ENCODE measurements around the gene DCUN1D1. TPM values are rescaled to one million over a fixed set of nuclear protein-coding genes. Genes with fewer than 3 reads are reported as not detected.
A peak's percentile ranks its signal among the peaks of the same experiment; 100 is the strongest.

The DCUN1D1 gene
- total RNA-seq, 1 experiment from 2014 or later: 71.7 TPM

- Mint-ChIP-seq H3K4me1 (peaks cover 17 to 24% of the 10 kb centered on the region in 2 experiments), H3K27me3 (ENCODE audit: low read depth) (no peaks in the 10 kb centered on the region), H3K9me3 (peaks cover 0 to 9% of the 10 kb centered on the region in 2 experiments; a peak in 3 of 5 replicates), H3K4me3 (no peak overlapping the region), H3K27ac (peak overlapping the region; percentile 32 to 92 (median 68); a peak in 5 of 7 replicates), H3K36me3 (ENCODE audit: insufficient read depth in 1 of 3, low read depth in 3 of 3) (peaks cover 3 to 6% (median 5%) of the 10 kb centered on the region in 3 experiments; a peak in 3 of 7 replicates)
- no peak overlapping the region for H2BK120ac ChIP-seq (ENCODE audit: low read depth, low read length, poor library complexity, severe bottlenecking)
- H4K20me1 ChIP-seq (ENCODE audit: control insufficient read depth, insufficient read depth, insufficient read length): no peaks in the 10 kb centered on the region
- TF ChIP-seq, protein P1, sequence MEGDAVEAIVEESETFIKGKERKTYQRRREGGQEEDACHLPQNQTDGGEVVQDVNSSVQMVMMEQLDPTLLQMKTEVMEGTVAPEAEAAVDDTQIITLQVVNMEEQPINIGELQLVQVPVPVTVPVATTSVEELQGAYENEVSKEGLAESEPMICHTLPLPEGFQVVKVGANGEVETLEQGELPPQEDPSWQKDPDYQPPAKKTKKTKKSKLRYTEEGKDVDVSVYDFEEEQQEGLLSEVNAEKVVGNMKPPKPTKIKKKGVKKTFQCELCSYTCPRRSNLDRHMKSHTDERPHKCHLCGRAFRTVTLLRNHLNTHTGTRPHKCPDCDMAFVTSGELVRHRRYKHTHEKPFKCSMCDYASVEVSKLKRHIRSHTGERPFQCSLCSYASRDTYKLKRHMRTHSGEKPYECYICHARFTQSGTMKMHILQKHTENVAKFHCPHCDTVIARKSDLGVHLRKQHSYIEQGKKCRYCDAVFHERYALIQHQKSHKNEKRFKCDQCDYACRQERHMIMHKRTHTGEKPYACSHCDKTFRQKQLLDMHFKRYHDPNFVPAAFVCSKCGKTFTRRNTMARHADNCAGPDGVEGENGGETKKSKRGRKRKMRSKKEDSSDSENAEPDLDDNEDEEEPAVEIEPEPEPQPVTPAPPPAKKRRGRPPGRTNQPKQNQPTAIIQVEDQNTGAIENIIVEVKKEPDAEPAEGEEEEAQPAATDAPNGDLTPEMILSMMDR (conservative IDR thresholded peaks at IDR 0.05): no peak
- H3K9ac ChIP-seq (ENCODE audit: extremely low read depth, insufficient read length, low read length): no peak overlapping the region
- H3K4me1 ChIP-seq (ENCODE audit: insufficient read depth, low read length): no peaks in the 10 kb centered on the region; the same call in 1 of the 2 replicates
- no peak overlapping the region for H3K27ac ChIP-seq (ENCODE audit: insufficient read length, low read depth, low read length)
- no peaks in the 10 kb centered on the region for H3K27me3 ChIP-seq (ENCODE audit: insufficient read depth, low read length)
- no peaks in the 10 kb centered on the region for H3K79me1 ChIP-seq (ENCODE audit: insufficient read depth, low read depth, low read length, poor library complexity, severe bottlenecking)
- H3K23me2 ChIP-seq (ENCODE audit: insufficient read length, low read depth, low read length, poor library complexity, severe bottlenecking): no peaks in the 10 kb centered on the region
- H3K4me2 ChIP-seq (ENCODE audit: insufficient read depth, insufficient read length, low read length): no peak overlapping the region
- WGBS (ENCODE audit: extremely low coverage, insufficient read length, low lambda C conversion rate): no CpG with 5 or more reads among the region's 4 CpGs
- DNase-seq: no peak
- no peak overlapping the region for H2BK15ac ChIP-seq (ENCODE audit: low read depth, low read length)
- H2AFZ ChIP-seq (ENCODE audit: low read length): no peak overlapping the region
- no peak overlapping the region for H4K91ac ChIP-seq (ENCODE audit: insufficient read length, low read depth, low read length)
- H3T11ph ChIP-seq (ENCODE audit: low read length): no peak overlapping the region
- H2BK5ac ChIP-seq (ENCODE audit: insufficient read length, low read length): no peak overlapping the region
- H4K5ac ChIP-seq (ENCODE audit: insufficient read length, low read depth, low read length): no peak overlapping the region
- H3K14ac ChIP-seq (ENCODE audit: insufficient read depth, low read length): no peak overlapping the region
- no peak overlapping the region for H4K8ac ChIP-seq (replicated peaks; ENCODE audit: insufficient read length, low read depth, low read length)
- H2AK5ac ChIP-seq (ENCODE audit: insufficient read length, low read length): no peak overlapping the region
- H3K23ac ChIP-seq (ENCODE audit: insufficient read length, low read depth, low read length): no peak overlapping the region
- H3K79me2 ChIP-seq (ENCODE audit: insufficient read depth, low read length): no peaks in the 10 kb centered on the region; the same call in 1 of the 2 replicates
- H3K9me3 ChIP-seq (ENCODE audit: control insufficient read depth, low read depth, low read length): no peaks in the 10 kb centered on the region
- H2BK20ac ChIP-seq (ENCODE audit: low read depth, low read length, poor library complexity, severe bottlenecking): no peak overlapping the region
- H3K18ac ChIP-seq (ENCODE audit: insufficient read length, low read depth, low read length): no peak overlapping the region
- no peak overlapping the region for H2BK12ac ChIP-seq (ENCODE audit: insufficient read length, low read depth, low read length)
- H3K4ac ChIP-seq (ENCODE audit: low read depth, low read length): no peak overlapping the region
- no peak overlapping the region for H3K56ac ChIP-seq (ENCODE audit: insufficient read length, low read depth, low read length)
These were observed 44.0 kb downstream of the DCUN1D1 start for GRCh38 chr3:182936239-182936917.
